ENCODE measurements around the gene PCP4.

The PCP4 gene

GRCh38 chr21:39867198-39867650 is at the start of gene PCP4:
Gene PCP4 (plus strand): TSS chr21:39867438. CDS start chr21:39867502, 64 bp downstream.
- in situ Hi-C loops (cut with MboI; ENCODE audit: low sequenced_read_pairs) = no loop called here

GRCh38 chr21:39818557-39818956 is 48.7 kb upstream of the PCP4 start:
- in situ Hi-C loops (cut with MboI; ENCODE audit: low sequenced_read_pairs) = no loop called here

- in situ Hi-C loops (cut with MboI; ENCODE audit: low sequenced_read_pairs) = no loop called here
These were observed 45.2 kb upstream of the PCP4 start for GRCh38 chr21:39822042-39822441.

- in situ Hi-C loops (cut with MboI; ENCODE audit: low sequenced_read_pairs) = no loop called here
These were observed 42.0 kb upstream of the PCP4 start for GRCh38 chr21:39825250-39825649.

GRCh38 chr21:39834543-39834942 is 32.7 kb upstream of the PCP4 start:
- in situ Hi-C loops (cut with MboI; ENCODE audit: low sequenced_read_pairs) = no loop called here

GRCh38 chr21:39837861-39838359 is 29.3 kb upstream of the PCP4 start:
- in situ Hi-C loops (cut with MboI; ENCODE audit: low sequenced_read_pairs) = no loop called here

GRCh38 chr21:39840373-39841097 is 26.7 kb upstream of the PCP4 start:
- in situ Hi-C loops (cut with MboI; ENCODE audit: low sequenced_read_pairs) = no loop called here

GRCh38 chr21:39842741-39843459 is 24.3 kb upstream of the PCP4 start:
- in situ Hi-C loops (cut with MboI; ENCODE audit: low sequenced_read_pairs) = no loop called here

GRCh38 chr21:39843483-39843882 is 23.8 kb upstream of the PCP4 start:
- in situ Hi-C loops (cut with MboI; ENCODE audit: low sequenced_read_pairs) = no loop called here

- in situ Hi-C loops (cut with MboI; ENCODE audit: low sequenced_read_pairs) = no loop called here
These were observed 23.3 kb upstream of the PCP4 start for GRCh38 chr21:39843916-39844315.

- in situ Hi-C loops (cut with MboI; ENCODE audit: low sequenced_read_pairs) = no loop called here
These were observed 21.6 kb upstream of the PCP4 start for GRCh38 chr21:39845571-39846130.

GRCh38 chr21:39847877-39848276 is 19.4 kb upstream of the PCP4 start:
- in situ Hi-C loops (cut with MboI; ENCODE audit: low sequenced_read_pairs) = no loop called here

GRCh38 chr21:39849014-39849655 is 18.1 kb upstream of the PCP4 start:
- in situ Hi-C loops (cut with MboI; ENCODE audit: low sequenced_read_pairs) = no loop called here

GRCh38 chr21:39850333-39850732 is 16.9 kb upstream of the PCP4 start:
- in situ Hi-C loops (cut with MboI; ENCODE audit: low sequenced_read_pairs) = loop anchor here (10.0 kb wide), 1 partner anchor 274 kb away; no protein-coding TSS in a partner anchor

GRCh38 chr21:39851002-39851618 is 16.1 kb upstream of the PCP4 start:
- in situ Hi-C loops (cut with MboI; ENCODE audit: low sequenced_read_pairs) = loop anchor here (10.0 kb wide), 1 partner anchor 274 kb away; no protein-coding TSS in a partner anchor

- in situ Hi-C loops (cut with MboI; ENCODE audit: low sequenced_read_pairs) = loop anchor here (10.0 kb wide), 1 partner anchor 273 kb away; no protein-coding TSS in a partner anchor
These were observed 15.1 kb upstream of the PCP4 start for GRCh38 chr21:39852021-39852721.

GRCh38 chr21:39852726-39853500 is 14.3 kb upstream of the PCP4 start:
- in situ Hi-C loops (cut with MboI; ENCODE audit: low sequenced_read_pairs) = loop anchor here (10.0 kb wide), 1 partner anchor 272 kb away; no protein-coding TSS in a partner anchor

GRCh38 chr21:39854572-39854971 is 12.7 kb upstream of the PCP4 start:
- in situ Hi-C loops (cut with MboI; ENCODE audit: low sequenced_read_pairs) = loop anchor here (10.0 kb wide), 1 partner anchor 270 kb away; no protein-coding TSS in a partner anchor

GRCh38 chr21:39855595-39855994 is 11.6 kb upstream of the PCP4 start:
- in situ Hi-C loops (cut with MboI; ENCODE audit: low sequenced_read_pairs) = loop anchor here (10.0 kb wide), 1 partner anchor 269 kb away; no protein-coding TSS in a partner anchor
